ENCODE measurements around the gene ZNF674. TPM values are rescaled to one million over a fixed set of nuclear protein-coding genes. Genes with fewer than 3 reads are reported as not detected.

Gene ZNF674
- total RNA-seq, 1 donor from 2014 or later: 8.6 TPM

DNA sequence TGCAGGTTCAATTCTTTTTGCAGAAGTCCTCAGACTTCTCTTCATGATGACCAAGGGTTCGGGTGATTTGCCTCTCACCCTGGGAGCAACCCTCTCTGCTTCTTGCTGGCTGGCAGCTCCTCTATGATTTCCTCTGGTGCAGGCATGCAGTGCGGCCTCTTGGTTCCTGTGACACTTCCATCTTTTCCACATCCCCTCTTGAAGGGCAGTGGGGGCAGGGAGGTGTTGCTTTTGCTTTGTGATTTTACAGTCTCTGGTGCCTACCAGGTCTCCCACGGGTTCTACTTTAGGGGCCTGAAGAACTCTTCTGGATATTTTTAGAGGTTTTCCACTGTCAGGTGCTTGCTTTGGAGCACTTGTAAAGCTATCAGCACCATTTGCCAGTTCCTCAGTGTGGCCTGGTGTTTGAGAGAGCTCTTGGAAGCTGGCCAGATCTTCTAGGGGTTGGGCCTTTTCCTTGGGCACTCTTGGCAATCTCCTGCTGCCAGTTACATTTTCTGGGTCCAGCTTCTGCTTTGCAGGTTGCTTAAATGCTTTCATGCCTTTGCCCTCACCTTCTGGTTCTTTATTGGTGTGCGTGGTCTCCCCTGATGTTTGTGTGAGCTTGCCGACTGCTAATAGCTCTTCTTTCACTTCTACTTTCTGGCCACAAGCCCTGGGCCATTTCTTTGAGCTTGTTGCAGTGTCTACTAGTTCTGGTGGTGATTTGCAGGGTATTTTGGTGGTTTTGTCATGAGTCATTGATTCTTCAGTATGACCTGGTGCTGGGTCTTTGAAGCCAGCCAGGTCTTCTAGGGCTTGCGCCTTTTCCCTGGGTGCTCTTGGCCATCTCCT is 16.8 kb upstream of the ZNF674 start:
- no peak overlapping the region for H3K4me3 ChIP-seq (ENCODE audit: low read depth, low read length)
- TF ChIP-seq, protein P1, sequence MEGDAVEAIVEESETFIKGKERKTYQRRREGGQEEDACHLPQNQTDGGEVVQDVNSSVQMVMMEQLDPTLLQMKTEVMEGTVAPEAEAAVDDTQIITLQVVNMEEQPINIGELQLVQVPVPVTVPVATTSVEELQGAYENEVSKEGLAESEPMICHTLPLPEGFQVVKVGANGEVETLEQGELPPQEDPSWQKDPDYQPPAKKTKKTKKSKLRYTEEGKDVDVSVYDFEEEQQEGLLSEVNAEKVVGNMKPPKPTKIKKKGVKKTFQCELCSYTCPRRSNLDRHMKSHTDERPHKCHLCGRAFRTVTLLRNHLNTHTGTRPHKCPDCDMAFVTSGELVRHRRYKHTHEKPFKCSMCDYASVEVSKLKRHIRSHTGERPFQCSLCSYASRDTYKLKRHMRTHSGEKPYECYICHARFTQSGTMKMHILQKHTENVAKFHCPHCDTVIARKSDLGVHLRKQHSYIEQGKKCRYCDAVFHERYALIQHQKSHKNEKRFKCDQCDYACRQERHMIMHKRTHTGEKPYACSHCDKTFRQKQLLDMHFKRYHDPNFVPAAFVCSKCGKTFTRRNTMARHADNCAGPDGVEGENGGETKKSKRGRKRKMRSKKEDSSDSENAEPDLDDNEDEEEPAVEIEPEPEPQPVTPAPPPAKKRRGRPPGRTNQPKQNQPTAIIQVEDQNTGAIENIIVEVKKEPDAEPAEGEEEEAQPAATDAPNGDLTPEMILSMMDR (IDR thresholded peaks at IDR 0.05; ENCODE audit: insufficient read depth, low read length, poor library complexity, severe bottlenecking): no peak
- DNase-seq (ENCODE audit: low read depth): no peak
- H3K36me3 ChIP-seq (ENCODE audit: control insufficient read depth, insufficient read depth, low read length): no peaks in the 10 kb centered on the region
- H3K27me3 ChIP-seq (ENCODE audit: control insufficient read depth, insufficient read depth, low read length): no peaks in the 10 kb centered on the region

DNA sequence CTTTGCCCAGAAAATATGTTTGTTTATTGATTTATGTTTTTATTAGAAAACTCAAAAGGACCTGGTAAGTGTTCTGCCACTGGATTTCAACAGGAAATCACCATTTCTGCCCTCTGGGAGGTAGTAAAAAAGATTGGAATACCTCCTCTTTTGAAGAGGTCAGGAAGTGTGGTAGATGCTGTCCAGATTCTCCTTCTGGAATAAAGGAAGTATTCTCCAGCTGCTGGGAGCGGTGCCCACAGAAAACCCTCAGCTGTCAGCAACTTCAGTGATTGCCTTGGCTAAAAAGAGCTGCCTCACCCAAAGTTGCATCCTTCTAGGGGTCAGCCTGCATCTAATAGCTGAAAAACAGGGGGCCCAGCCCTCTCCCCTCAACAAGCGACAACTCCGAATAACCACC is 13.8 kb upstream of the ZNF674 start:
- Histone ChIP-seq H3K27me3 (ENCODE audit: control insufficient read depth, insufficient read depth, low read length) (no peaks in the 10 kb centered on the region), H3K36me3 (ENCODE audit: control insufficient read depth, insufficient read depth, low read length) (no peaks in the 10 kb centered on the region), H3K4me3 (ENCODE audit: low read depth, low read length) (no peak overlapping the region)
- TF ChIP-seq, protein P1 (IDR thresholded peaks at IDR 0.05; ENCODE audit: insufficient read depth, low read length, poor library complexity, severe bottlenecking): no peak
- DNase-seq (ENCODE audit: low read depth): no peak

DNA sequence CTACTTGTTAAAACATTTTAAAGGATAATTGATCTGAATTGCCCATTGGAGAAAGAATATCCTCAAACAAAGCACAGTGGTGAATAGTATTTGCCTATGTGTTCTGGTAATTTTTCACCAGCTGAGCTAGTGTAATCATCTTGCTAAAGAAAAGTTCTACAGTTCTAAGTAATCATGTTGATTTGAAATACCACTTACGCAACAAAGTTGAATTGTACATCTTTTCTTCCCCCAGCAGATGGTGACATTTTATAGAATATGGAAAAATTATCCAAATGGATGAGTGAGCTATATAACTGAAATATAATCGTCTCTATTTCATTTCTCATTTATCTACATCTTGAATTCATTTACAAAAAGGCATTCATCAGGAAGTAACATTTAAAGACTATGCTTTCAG is 9.7 kb upstream of the ZNF674 start:
- H3K4me3 ChIP-seq (ENCODE audit: low read depth, low read length): no peak overlapping the region
- H3K36me3 ChIP-seq (ENCODE audit: control insufficient read depth, insufficient read depth, low read length): no peaks in the 10 kb centered on the region
- no peak for DNase-seq (ENCODE audit: low read depth)
- TF ChIP-seq, protein P1 (IDR thresholded peaks at IDR 0.05; ENCODE audit: insufficient read depth, low read length, poor library complexity, severe bottlenecking): no peak
- no peaks in the 10 kb centered on the region for H3K27me3 ChIP-seq (ENCODE audit: control insufficient read depth, insufficient read depth, low read length)

DNA sequence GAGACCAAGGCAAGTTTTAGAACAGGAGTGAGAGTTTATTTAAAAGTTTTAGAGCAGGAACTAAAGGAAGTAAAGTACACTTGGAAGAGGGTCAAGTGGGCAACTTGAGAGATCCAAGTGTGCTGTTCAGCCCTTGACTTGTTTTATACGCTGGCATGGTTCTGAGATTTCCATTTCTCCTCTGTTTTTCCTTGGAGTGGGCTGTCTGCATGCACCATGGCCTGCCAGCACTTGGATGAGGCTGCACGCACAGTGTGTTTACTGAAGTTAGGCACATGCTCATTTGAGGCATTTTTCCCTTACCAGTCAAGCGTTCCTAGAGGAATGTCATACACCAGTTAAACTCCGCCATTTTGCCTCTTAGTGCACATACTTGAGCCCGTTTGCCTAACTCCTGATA is 8.7 kb upstream of the ZNF674 start:
- TF ChIP-seq, protein P1 (IDR thresholded peaks at IDR 0.05; ENCODE audit: insufficient read depth, low read length, poor library complexity, severe bottlenecking): no peak
- Histone ChIP-seq H3K27me3 (ENCODE audit: control insufficient read depth, insufficient read depth, low read length) (no peaks in the 10 kb centered on the region), H3K36me3 (ENCODE audit: control insufficient read depth, insufficient read depth, low read length) (no peaks in the 10 kb centered on the region), H3K4me3 (ENCODE audit: low read depth, low read length) (no peak overlapping the region)
- no peak for DNase-seq (ENCODE audit: low read depth)

DNA sequence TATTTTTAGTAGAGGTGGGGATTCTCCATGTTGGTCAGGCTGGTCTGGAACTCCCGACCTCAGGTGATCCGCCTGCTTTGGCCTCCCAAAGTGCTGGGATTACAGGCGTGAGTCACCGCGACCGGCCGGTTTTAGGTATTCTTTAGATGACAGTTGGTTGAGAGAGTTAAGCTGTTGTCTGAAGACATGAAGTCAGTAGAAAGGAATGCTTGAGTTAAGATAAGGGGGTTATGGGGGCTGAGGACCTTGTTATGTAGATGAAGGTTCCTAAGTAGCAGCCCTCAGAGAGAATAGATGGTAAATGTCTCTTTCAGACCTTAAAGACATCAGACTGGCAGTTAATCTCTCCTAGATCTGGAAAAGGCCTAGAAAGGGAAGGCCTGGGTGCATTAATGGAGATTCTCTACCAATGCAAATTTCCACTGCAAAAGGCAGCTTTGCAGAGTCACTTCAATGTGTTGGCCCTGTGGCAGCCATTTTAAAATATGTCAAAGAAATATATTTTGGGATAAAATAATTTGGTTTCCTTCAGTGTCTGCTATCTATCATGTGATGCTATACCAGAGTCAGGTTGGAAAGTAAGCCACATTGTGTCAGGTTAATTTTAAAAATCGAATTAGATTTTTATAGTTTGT is 6.4 kb upstream of the ZNF674 start:
- Histone ChIP-seq H3K36me3 (ENCODE audit: control insufficient read depth, insufficient read depth, low read length) (no peaks in the 10 kb centered on the region), H3K27me3 (ENCODE audit: control insufficient read depth, insufficient read depth, low read length) (no peaks in the 10 kb centered on the region), H3K4me3 (ENCODE audit: low read depth, low read length) (no peak overlapping the region)
- no peak for DNase-seq (ENCODE audit: low read depth)
- TF ChIP-seq, protein P1 (IDR thresholded peaks at IDR 0.05; ENCODE audit: insufficient read depth, low read length, poor library complexity, severe bottlenecking): no peak

Data from kidney epithelial cell (primary cell).